Measurements from ENCODE around the gene SSPN.

Gene SSPN

DNA sequence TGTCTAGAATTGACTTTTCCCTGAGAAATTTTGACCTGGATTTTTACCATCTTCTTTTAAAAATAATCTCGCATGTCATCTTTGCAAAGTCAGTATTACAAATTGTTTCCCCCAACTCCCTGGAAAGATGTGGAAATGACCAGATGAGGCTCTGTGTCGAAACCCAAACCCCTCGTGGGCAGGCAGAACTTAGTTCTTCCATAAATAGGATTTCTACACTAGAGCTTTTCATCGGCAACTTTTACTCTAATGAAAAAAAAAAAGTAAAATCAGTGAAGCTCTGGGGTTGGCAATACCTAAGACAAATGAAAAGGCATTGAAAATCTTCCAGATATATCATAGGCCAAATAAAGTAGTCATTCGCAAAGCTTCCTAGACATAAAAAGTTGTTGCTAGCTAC, 17.0 kb downstream of the SSPN start:
- Histone ChIP-seq H3K4me1 (ENCODE audit: insufficient read depth, insufficient read length) (no peaks in the 10 kb centered on the region), H3K4me3 (ENCODE audit: insufficient read length, low read depth) (no peak overlapping the region), H3K9ac (ENCODE audit: insufficient read length, low read depth) (no peak overlapping the region), H3K27me3 (ENCODE audit: insufficient read depth, insufficient read length) (no peaks in the 10 kb centered on the region), H3K36me3 (ENCODE audit: insufficient read depth, insufficient read length, low read length) (no peaks in the 10 kb centered on the region), H3K9me3 (ENCODE audit: insufficient read depth, low read length) (no peaks in the 10 kb centered on the region)
- no peak for DNase-seq (ENCODE audit: low read depth, low spot score)
- no peak for TF ChIP-seq YY1 (IDR thresholded peaks at IDR 0.05; ENCODE audit: insufficient read depth, insufficient read length)
- TF ChIP-seq SUZ12 (IDR thresholded peaks at IDR 0.05; ENCODE audit: extremely low read depth, insufficient read depth, insufficient read length) = no peak
- no peak for TF ChIP-seq ZNF274 (IDR thresholded peaks at IDR 0.05; ENCODE audit: low read depth, low read length)

DNA sequence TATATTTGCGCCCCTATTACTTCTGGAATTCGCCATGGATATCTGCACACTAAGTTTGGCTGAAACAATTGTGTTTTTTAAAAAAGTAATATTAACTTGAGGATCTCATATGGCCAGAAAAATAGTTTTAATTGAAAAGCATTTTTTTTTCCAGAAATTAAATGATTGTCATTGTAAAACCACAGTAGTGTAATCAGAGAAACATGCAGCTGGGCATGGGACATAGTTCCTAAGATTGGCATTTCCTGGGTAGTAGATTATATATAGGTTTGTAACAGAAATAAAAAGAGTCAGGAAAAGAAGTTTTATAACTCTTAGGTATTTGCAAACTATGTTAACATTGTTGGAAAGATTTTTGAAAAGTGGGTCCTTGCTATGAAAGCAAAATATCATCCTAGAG, 17.6 kb downstream of the SSPN start:
- TF ChIP-seq ZNF274 (IDR thresholded peaks at IDR 0.05; ENCODE audit: low read depth, low read length) = no peak
- TF ChIP-seq SUZ12 (IDR thresholded peaks at IDR 0.05; ENCODE audit: extremely low read depth, insufficient read depth, insufficient read length) = no peak
- no peak for TF ChIP-seq YY1 (IDR thresholded peaks at IDR 0.05; ENCODE audit: insufficient read depth, insufficient read length)
- no peaks in the 10 kb centered on the region for H3K4me1 ChIP-seq (ENCODE audit: insufficient read depth, insufficient read length)
- H3K27me3 ChIP-seq (ENCODE audit: insufficient read depth, insufficient read length) = no peaks in the 10 kb centered on the region
- H3K9ac ChIP-seq (ENCODE audit: insufficient read length, low read depth) = no peak overlapping the region
- no peaks in the 10 kb centered on the region for H3K36me3 ChIP-seq (ENCODE audit: insufficient read depth, insufficient read length, low read length)
- no peaks in the 10 kb centered on the region for H3K9me3 ChIP-seq (ENCODE audit: insufficient read depth, low read length)
- DNase-seq (ENCODE audit: low read depth, low spot score) = no peak
- H3K4me3 ChIP-seq (ENCODE audit: insufficient read length, low read depth) = no peak overlapping the region

DNA sequence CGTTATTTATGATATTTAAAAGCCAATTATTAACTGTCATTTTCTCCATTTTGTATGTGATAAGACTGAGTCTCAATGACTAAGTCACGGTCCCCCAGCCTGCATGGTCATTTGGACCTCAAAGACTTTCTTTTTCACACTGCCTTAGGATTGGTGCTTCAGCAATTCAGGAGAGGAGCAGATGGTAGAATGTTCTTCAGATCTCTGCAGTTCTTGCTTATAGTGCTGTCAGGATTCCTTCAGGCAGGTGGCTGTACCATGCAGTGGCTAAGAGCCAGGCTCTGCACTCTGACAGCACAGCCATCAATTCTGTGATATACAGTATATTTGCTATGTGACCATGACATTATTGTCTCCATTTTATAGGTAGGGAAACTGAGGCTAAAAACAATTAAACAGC, 18.7 kb downstream of the SSPN start:
- TF ChIP-seq ZNF274 (IDR thresholded peaks at IDR 0.05; ENCODE audit: low read depth, low read length) (no peak), YY1 (IDR thresholded peaks at IDR 0.05; ENCODE audit: insufficient read depth, insufficient read length) (no peak), SUZ12 (IDR thresholded peaks at IDR 0.05; ENCODE audit: extremely low read depth, insufficient read depth, insufficient read length) (no peak)
- DNase-seq (ENCODE audit: low read depth, low spot score) = no peak
- no peaks in the 10 kb centered on the region for H3K27me3 ChIP-seq (ENCODE audit: insufficient read depth, insufficient read length)
- H3K4me1 ChIP-seq (ENCODE audit: insufficient read depth, insufficient read length) = no peaks in the 10 kb centered on the region
- no peak overlapping the region for H3K4me3 ChIP-seq (ENCODE audit: insufficient read length, low read depth)
- no peak overlapping the region for H3K9ac ChIP-seq (ENCODE audit: insufficient read length, low read depth)
- no peaks in the 10 kb centered on the region for H3K9me3 ChIP-seq (ENCODE audit: insufficient read depth, low read length)
- H3K36me3 ChIP-seq (ENCODE audit: insufficient read depth, insufficient read length, low read length) = no peaks in the 10 kb centered on the region

DNA sequence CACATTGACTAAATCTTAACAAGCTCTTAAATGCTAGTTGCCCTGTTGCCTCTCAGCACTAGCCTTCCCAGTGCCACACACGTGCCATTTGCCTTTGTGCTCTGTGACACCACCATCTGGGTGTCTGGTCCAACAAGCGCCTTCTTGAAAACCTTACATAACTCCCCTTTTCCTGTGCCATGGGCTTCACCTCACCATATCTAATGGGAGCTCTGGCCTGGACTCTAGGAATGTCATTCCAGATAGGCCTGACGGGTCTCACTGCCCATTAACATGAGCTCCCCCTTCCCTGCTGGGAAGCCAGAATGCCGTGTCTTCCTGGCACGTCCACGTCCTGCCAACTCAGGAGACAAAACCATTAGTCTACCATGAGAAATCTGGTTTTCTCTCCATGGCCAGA, 24.4 kb downstream of the SSPN start:
- H3K36me3 ChIP-seq (ENCODE audit: insufficient read depth, insufficient read length, low read length) = no peaks in the 10 kb centered on the region

DNA sequence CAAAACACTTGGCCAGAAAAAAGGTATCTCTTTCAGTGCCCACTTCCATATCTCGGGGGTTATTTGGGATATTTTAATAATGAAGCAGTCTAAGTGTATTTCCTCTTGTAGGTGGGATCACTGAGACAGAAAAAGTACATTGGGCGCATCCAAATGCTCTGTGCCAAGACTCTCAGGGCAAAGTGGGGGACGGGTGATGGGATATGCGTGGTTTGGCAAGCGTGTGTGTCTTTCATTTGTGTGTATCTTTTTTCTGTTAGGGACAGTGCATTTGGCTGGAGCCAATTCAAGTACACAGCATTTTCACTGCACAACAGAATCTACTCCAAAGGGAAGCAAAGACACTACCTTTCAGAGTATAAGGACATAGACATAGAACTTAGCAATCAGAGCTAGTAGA, 29.3 kb downstream of the SSPN start:
- Histone ChIP-seq H3K4me1 (ENCODE audit: insufficient read depth, insufficient read length) (peaks cover 2% of the 10 kb centered on the region), H3K27me3 (ENCODE audit: insufficient read depth, insufficient read length) (peaks cover 67% of the 10 kb centered on the region), H3K9ac (ENCODE audit: insufficient read length, low read depth) (no peak overlapping the region), H3K36me3 (ENCODE audit: insufficient read depth, insufficient read length, low read length) (no peaks in the 10 kb centered on the region), H3K9me3 (ENCODE audit: insufficient read depth, low read length) (no peaks in the 10 kb centered on the region), H3K4me3 (ENCODE audit: insufficient read length, low read depth) (no peak overlapping the region)
- no peak for DNase-seq (ENCODE audit: low read depth, low spot score)
- TF ChIP-seq ZNF274 (IDR thresholded peaks at IDR 0.05; ENCODE audit: low read depth, low read length) = no peak
- no peak for TF ChIP-seq SUZ12 (IDR thresholded peaks at IDR 0.05; ENCODE audit: extremely low read depth, insufficient read depth, insufficient read length)
- no peak for TF ChIP-seq YY1 (IDR thresholded peaks at IDR 0.05; ENCODE audit: insufficient read depth, insufficient read length)

More for the DNA sequence above, 24.4 kb downstream of the SSPN start:
- H3K4me3 ChIP-seq (ENCODE audit: insufficient read length, low read depth) = no peak overlapping the region
- no peak for DNase-seq (ENCODE audit: low read depth, low spot score)
- H3K9me3 ChIP-seq (ENCODE audit: insufficient read depth, low read length) = no peaks in the 10 kb centered on the region
- H3K27me3 ChIP-seq (ENCODE audit: insufficient read depth, insufficient read length) = peaks cover 20% of the 10 kb centered on the region
- no peaks in the 10 kb centered on the region for H3K4me1 ChIP-seq (ENCODE audit: insufficient read depth, insufficient read length)
- TF ChIP-seq YY1 (IDR thresholded peaks at IDR 0.05; ENCODE audit: insufficient read depth, insufficient read length) (no peak), SUZ12 (IDR thresholded peaks at IDR 0.05; ENCODE audit: extremely low read depth, insufficient read depth, insufficient read length) (no peak), ZNF274 (IDR thresholded peaks at IDR 0.05; ENCODE audit: low read depth, low read length) (no peak)
- H3K9ac ChIP-seq (ENCODE audit: insufficient read length, low read depth) = no peak overlapping the region

DNA sequence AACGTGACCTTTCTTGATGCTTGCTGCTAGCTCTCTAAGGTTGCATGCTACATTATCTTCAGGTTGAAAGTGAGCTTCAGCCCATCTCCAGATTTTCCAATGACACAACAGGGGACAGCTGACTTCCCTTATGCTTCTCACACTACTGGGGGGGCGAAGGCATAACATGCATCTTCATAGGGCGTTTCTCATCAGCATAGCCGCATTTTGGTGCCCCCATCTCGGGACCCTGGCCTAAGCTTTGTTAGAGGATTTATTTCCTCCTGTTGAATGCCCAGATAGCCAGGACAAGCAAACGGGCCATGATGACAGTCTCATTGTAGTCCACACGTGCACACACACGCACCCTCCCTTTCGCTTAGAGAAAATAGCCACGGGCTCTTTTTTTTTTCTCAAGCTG, 30.7 kb downstream of the SSPN start:
- Histone ChIP-seq H3K4me1 (ENCODE audit: insufficient read depth, insufficient read length) (peaks cover 2% of the 10 kb centered on the region), H3K27me3 (ENCODE audit: insufficient read depth, insufficient read length) (peaks cover 72% of the 10 kb centered on the region), H3K4me3 (ENCODE audit: insufficient read length, low read depth) (peak overlapping the region; percentile 45), H3K9ac (ENCODE audit: insufficient read length, low read depth) (peak overlapping the region; percentile 65), H3K36me3 (ENCODE audit: insufficient read depth, insufficient read length, low read length) (no peaks in the 10 kb centered on the region), H3K9me3 (ENCODE audit: insufficient read depth, low read length) (no peaks in the 10 kb centered on the region)
- TF ChIP-seq YY1 (IDR thresholded peaks at IDR 0.05; ENCODE audit: insufficient read depth, insufficient read length) (no peak), SUZ12 (IDR thresholded peaks at IDR 0.05; ENCODE audit: extremely low read depth, insufficient read depth, insufficient read length) (no peak), ZNF274 (IDR thresholded peaks at IDR 0.05; ENCODE audit: low read depth, low read length) (no peak)
- DNase-seq (ENCODE audit: low read depth, low spot score) = no peak

DNA sequence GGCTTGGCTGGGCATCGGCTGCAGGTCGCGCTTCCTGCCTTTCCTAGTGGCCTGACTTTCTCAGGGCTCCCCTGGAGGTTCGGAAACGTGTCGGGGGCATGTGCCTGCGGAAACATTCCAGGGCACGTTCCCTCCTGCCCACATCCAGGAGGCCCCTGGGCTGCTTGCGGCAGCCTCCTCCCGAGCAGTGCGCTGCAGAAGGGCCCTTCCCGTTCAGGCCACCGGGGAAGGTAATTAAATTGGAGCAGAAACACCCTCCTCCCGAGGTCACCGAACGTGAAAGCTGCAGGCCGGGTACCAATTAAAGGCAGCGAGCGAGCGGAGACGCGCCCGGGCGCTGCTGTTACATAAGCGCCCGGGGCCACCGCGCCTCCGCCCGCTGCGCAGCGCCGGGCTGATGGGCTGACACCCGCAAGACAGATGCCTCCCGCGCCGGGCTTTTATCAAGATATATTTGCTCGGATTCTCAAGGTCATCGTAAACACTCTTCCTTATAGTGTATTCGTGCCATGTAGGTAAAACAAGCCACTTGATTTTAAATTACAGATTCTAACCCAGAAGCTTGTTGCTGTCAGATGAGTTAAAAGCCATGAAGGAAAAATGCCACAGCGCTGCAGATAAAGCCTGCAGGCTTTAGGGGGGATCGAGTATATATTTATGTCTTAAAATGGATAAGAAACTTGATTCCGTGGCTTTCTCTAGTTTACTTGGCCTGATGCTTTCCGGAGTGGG, 31.4 kb downstream of the SSPN start:
- Histone ChIP-seq H3K4me1 (ENCODE audit: insufficient read depth, insufficient read length) (peaks cover 2% of the 10 kb centered on the region), H3K36me3 (ENCODE audit: insufficient read depth, insufficient read length, low read length) (no peaks in the 10 kb centered on the region), H3K27me3 (ENCODE audit: insufficient read depth, insufficient read length) (peaks cover 72% of the 10 kb centered on the region), H3K9me3 (ENCODE audit: insufficient read depth, low read length) (no peaks in the 10 kb centered on the region), H3K9ac (ENCODE audit: insufficient read length, low read depth) (peak overlapping the region; percentile 65), H3K4me3 (ENCODE audit: insufficient read length, low read depth) (peak overlapping the region; percentile 45)
- no peak for TF ChIP-seq SUZ12 (IDR thresholded peaks at IDR 0.05; ENCODE audit: extremely low read depth, insufficient read depth, insufficient read length)
- TF ChIP-seq YY1 (IDR thresholded peaks at IDR 0.05; ENCODE audit: insufficient read depth, insufficient read length) = no peak
- TF ChIP-seq ZNF274 (IDR thresholded peaks at IDR 0.05; ENCODE audit: low read depth, low read length) = no peak
- DNase-seq (ENCODE audit: low read depth, low spot score) = peak; percentile 74
